Osteocyte (in vitro differentiated cells): Measurements from ENCODE around the gene STK11IP. TPM values are rescaled to one million over a fixed set of nuclear protein-coding genes. Genes with fewer than 3 reads are reported as not detected.
"Not testable (repeated sequence)": the region's sequence is repeated elsewhere in the genome, so short reads cannot be mapped to it uniquely, and the experiment has no call there.

Experiments used
- DNase-seq: peaks from one replicate; pipeline ENCODE4 v3.0.0; 2021; ENCODE audit warnings: mixed read lengths; ENCODE audit not compliant: unreplicated experiment; ENCODE audit errors: extremely low spot score
- H3K27ac Mint-ChIP-seq: one replicate; pipeline ENCODE4 v1.8.0; 2021; ENCODE audit warnings: mild to moderate bottlenecking, mixed read lengths; ENCODE audit not compliant: unreplicated experiment
- H3K27me3 Mint-ChIP-seq: one replicate; pipeline ENCODE4 v1.8.0; 2021; ENCODE audit warnings: mixed read lengths; ENCODE audit not compliant: unreplicated experiment
- H3K36me3 Mint-ChIP-seq: one replicate; pipeline ENCODE4 v1.8.0; 2021; ENCODE audit warnings: mixed read lengths; ENCODE audit not compliant: unreplicated experiment
- H3K4me1 Mint-ChIP-seq: one replicate; pipeline ENCODE4 v1.8.0; 2021; ENCODE audit warnings: mixed read lengths; ENCODE audit not compliant: unreplicated experiment
- H3K4me3 Mint-ChIP-seq: one replicate; pipeline ENCODE4 v1.8.0; 2021; ENCODE audit warnings: mild to moderate bottlenecking, moderate library complexity, mixed read lengths; ENCODE audit not compliant: unreplicated experiment
- H3K9me3 Mint-ChIP-seq: one replicate; pipeline ENCODE4 v1.8.0; 2021; ENCODE audit warnings: mixed read lengths; ENCODE audit not compliant: unreplicated experiment
- CTCF ChIP-seq: fragments of 200-600 bp; sonication (generic); IDR thresholded peaks from 2 replicates; pipeline ENCODE4 v1.5.0; 2021; ENCODE audit warnings: antibody characterized with exemption, mild to moderate bottlenecking, moderate library complexity
- total RNA-seq: library from RNA; stranded (reverse); gene quantifications from 2 replicates; pipeline ENCODE4 v1.2.1, GENCODE V29; 2021

Gene STK11IP
- total RNA-seq, 1 donor from 2014 or later, result 42.7 TPM

DNA sequence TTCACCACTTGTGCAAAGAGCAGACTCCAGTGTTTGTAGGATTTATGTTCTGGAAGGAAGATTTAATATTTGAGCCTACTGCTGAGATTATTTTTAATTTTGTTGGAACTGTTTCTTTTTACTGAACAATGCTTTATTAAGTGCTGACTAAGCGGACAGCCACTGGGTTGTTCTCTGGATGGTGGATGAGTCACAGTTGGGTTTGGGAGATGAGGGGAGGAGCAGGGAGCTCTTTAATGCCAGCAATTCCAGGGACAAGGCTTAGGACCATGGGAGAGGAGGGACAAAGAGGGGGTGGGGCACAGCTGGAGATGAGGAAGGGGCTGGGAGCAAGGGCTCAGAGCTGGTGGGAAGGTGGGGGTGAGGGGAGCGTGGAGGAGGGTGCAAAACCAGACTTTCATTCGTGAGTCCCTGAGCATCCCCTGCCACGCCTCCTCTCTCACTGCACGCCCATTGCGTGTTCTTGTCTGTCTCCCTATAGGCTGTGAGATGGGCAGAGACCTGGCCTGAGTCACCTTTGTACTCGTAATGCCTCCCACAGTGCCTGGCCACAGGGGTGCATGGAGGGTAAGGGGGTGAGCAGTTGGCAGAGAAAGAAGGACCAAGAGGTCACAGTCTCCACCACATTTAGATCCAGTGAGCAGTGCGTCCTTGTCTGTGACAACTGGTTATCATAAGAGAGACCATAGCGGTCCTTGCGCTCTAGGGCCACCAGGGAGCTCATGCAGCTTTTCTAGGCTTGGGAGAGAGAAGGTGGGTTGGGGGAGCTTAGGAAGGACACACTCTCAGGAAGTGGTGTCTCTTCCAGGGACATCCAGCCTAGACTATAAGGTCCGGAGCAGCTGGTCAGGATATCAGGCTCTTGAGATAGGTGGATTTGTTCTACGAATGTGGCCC is 48.2 kb downstream of the STK11IP start:
- Mint-ChIP-seq H3K9me3 (no peaks in the 10 kb centered on the region), H3K36me3 (no peaks in the 10 kb centered on the region), H3K4me1 (peaks cover 23% of the 10 kb centered on the region), H3K27me3 (peaks cover 13% of the 10 kb centered on the region), H3K4me3 (no peak overlapping the region), H3K27ac (peak overlapping the region; percentile 57)
- DNase-seq, result no peak
- no peak for TF ChIP-seq CTCF

DNA sequence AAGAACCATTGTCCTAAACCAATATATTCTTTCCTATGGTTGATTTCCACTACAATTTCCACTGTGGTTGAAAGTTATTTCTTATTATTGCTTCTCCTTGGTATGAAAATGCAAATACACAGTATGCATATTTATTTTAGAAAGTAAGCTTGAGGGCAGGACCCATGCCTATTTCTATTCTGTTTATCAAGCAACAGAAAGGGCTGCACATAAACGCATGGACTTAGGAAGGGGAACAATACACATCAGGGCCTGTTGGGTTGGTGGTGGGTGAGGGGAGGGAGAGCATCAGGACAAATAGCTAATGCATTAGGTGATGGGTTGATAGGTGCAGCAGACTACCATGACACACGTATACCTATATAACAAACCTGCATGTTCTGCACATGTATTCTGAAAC is 50.5 kb downstream of the STK11IP start:
- H3K9me3 Mint-ChIP-seq, result no peaks in the 10 kb centered on the region
- TF ChIP-seq CTCF, result no peak
- peaks cover 31% of the 10 kb centered on the region for H3K27me3 Mint-ChIP-seq
- H3K4me3 Mint-ChIP-seq, result no peak overlapping the region
- peak; percentile 8 for DNase-seq
- no peak overlapping the region for H3K27ac Mint-ChIP-seq
- peaks cover 3% of the 10 kb centered on the region for H3K36me3 Mint-ChIP-seq
- H3K4me1 Mint-ChIP-seq, result peaks cover 13% of the 10 kb centered on the region

GRCh38 chr2:219648963-219649362 is 51.3 kb downstream of the STK11IP start:
- H3K9me3 Mint-ChIP-seq, result no peaks in the 10 kb centered on the region
- H3K36me3 Mint-ChIP-seq, result peaks cover 3% of the 10 kb centered on the region
- H3K27me3 Mint-ChIP-seq, result peaks cover 37% of the 10 kb centered on the region
- DNase-seq, result no peak
- H3K4me3 Mint-ChIP-seq, result no peak overlapping the region
- no peak overlapping the region for H3K27ac Mint-ChIP-seq
- TF ChIP-seq CTCF, result no peak
- peaks cover 13% of the 10 kb centered on the region for H3K4me1 Mint-ChIP-seq

GRCh38 chr2:219650426-219651248 is 53.0 kb downstream of the STK11IP start:
- H3K36me3 Mint-ChIP-seq, result peaks cover 3% of the 10 kb centered on the region
- no peak for TF ChIP-seq CTCF

DNA sequence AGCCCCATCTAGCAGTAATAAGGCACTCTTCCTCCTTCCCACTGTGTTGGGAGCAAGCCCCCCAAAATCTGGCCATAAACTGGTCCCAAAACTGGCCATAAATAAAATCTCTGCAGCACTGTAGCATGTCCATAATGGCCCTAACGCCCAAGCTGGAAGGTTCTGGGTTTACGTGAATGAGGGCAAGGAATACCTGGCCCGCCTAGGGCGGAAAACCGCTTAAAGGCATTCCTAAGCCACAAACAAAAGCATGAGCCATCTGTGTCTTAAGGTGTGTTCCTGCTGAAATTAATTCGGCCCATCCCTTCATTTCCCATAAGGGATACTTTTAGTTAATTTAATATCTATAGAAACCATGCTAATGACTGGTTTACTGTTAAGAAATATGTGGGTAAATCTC is 54.0 kb downstream of the STK11IP start:
- DNase-seq, result peak; percentile 23
- not testable (repeated sequence) for H3K27ac Mint-ChIP-seq, H3K4me1 Mint-ChIP-seq, H3K4me3 Mint-ChIP-seq, H3K9me3 Mint-ChIP-seq, H3K36me3 Mint-ChIP-seq
- H3K27me3 Mint-ChIP-seq, result peaks cover 60% of the 10 kb centered on the region

More at GRCh38 chr2:219650426-219651248, 53.0 kb downstream of the STK11IP start:
- no peak overlapping the region for H3K27ac Mint-ChIP-seq
- H3K9me3 Mint-ChIP-seq, result no peaks in the 10 kb centered on the region
- peaks cover 51% of the 10 kb centered on the region for H3K27me3 Mint-ChIP-seq
- H3K4me3 Mint-ChIP-seq, result no peak overlapping the region
- DNase-seq, result peak; percentile 32
- peaks cover 5% of the 10 kb centered on the region for H3K4me1 Mint-ChIP-seq
